SK-N-SH treated with all-trans-retinoic acid at 6 μM for 48 hours (cell line): ENCODE measurements around the gene DLG5.

Experiments used
- ARNTL ChIP-seq: fragments of 450-650 bp; formaldehyde crosslinking; IDR thresholded peaks from 2 replicates; pipeline ENCODE4 v1.5.0; 2020; ENCODE audit warnings: low read depth, mild to moderate bottlenecking, moderate library complexity, borderline replicate concordance
- CREB5 ChIP-seq: fragments of 250-450 bp; sonication (Bioruptor Pico); IDR thresholded peaks from 2 replicates; pipeline ENCODE4 v1.5.1; 2020; ENCODE audit warnings: low read depth, mild to moderate bottlenecking, moderate library complexity
- CSRNP3 ChIP-seq: fragments of 250-450 bp; sonication (Bioruptor Pico); IDR thresholded peaks from 2 replicates; pipeline ENCODE4 v1.5.1; 2021; ENCODE audit warnings: mild to moderate bottlenecking, moderate library complexity
- ESRRG ChIP-seq: fragments of 250-450 bp; sonication (Bioruptor Pico); IDR thresholded peaks from 2 replicates; pipeline ENCODE4 v1.6.1; 2021; ENCODE audit warnings: mild to moderate bottlenecking
- PATZ1 ChIP-seq: fragments of 250-450 bp; sonication (Bioruptor Pico); IDR thresholded peaks from 2 replicates; pipeline ENCODE4 v1.8.0; 2020; ENCODE audit warnings: mild to moderate bottlenecking, moderate library complexity, borderline replicate concordance
- TOX ChIP-seq: fragments of 250-450 bp; sonication (Bioruptor Pico); IDR thresholded peaks from 2 replicates; pipeline ENCODE4 v1.8.0; 2021; ENCODE audit warnings: mild to moderate bottlenecking, moderate library complexity, borderline replicate concordance
- ZC3H10 ChIP-seq: fragments of 250-450 bp; sonication (Bioruptor Pico); IDR thresholded peaks from 2 replicates; pipeline ENCODE4 v1.5.1; 2021; ENCODE audit warnings: mild to moderate bottlenecking, moderate library complexity
- ZFP3 ChIP-seq: fragments of 250-450 bp; sonication (Bioruptor Pico); IDR thresholded peaks from 2 replicates; pipeline ENCODE4 v1.5.0; 2020; ENCODE audit warnings: mild to moderate bottlenecking, moderate library complexity
- ZNF70 ChIP-seq: fragments of 450-650 bp; formaldehyde crosslinking; IDR thresholded peaks from 2 replicates; pipeline ENCODE4 v1.5.0; 2020; ENCODE audit warnings: mild to moderate bottlenecking, moderate library complexity
- ZNF8 ChIP-seq: fragments of 450-650 bp; formaldehyde crosslinking; IDR thresholded peaks from 2 replicates; pipeline ENCODE4 v1.5.0; 2020; ENCODE audit warnings: mild to moderate bottlenecking, moderate library complexity

- TF ChIP-seq ZNF70 (CRISPR knock-in tag) (no peak), ZNF8 (CRISPR knock-in tag) (no peak), ESRRG (CRISPR knock-in tag) (no peak), CREB5 (no peak), ARNTL (CRISPR knock-in tag) (no peak), ZFP3 (CRISPR knock-in tag) (no peak), ZC3H10 (CRISPR knock-in tag) (no peak), TOX (no peak), CSRNP3 (CRISPR knock-in tag) (no peak), PATZ1 (CRISPR knock-in tag) (no peak)
These were observed 56.7 kb downstream of the DLG5 start for GRCh38 chr10:77869626-77870420.
